NCI-H748 treated with DMSO at 0.1 percent for 48 hours (cell line): ENCODE data around the gene SWI5.

Source experiments
- DNase-seq: peaks from one replicate; lab custom pipeline; 2025; lab: John Stamatoyannopoulos, UW

Gene SWI5

GRCh38 chr9:128321343-128321742 lies 45.3 kb downstream of the SWI5 start:
- DNase-seq = no peak

GRCh38 chr9:128321879-128322403 lies 45.9 kb downstream of the SWI5 start:
- DNase-seq = no peak

- peak; percentile 95 for DNase-seq
Measured at GRCh38 chr9:128322404-128323211, 46.5 kb downstream of the SWI5 start, which contains the start of the genes COQ4 and TRUB2. Gene COQ4, plus strand, starts transcription at chr9:128322839. Its CDS starts 20 bp downstream, at chr9:128322859. Gene TRUB2, minus strand, starts transcription at chr9:128322447. Its CDS starts 39 bp downstream, at chr9:128322408.

- DNase-seq = peak; percentile 41
Measured at GRCh38 chr9:128323212-128323730, 47.2 kb downstream of the SWI5 start.

GRCh38 chr9:128323791-128324190 lies 47.7 kb downstream of the SWI5 start:
- DNase-seq = no peak

- DNase-seq = no peak
Measured at GRCh38 chr9:128324401-128324800, 48.3 kb downstream of the SWI5 start.

- DNase-seq = no peak
Measured at GRCh38 chr9:128325629-128326028, 49.6 kb downstream of the SWI5 start.

GRCh38 chr9:128333451-128333869 lies 57.4 kb downstream of the SWI5 start:
- no peak for DNase-seq

GRCh38 chr9:128335161-128335560 lies 59.1 kb downstream of the SWI5 start:
- no peak for DNase-seq

- DNase-seq = no peak
Measured at GRCh38 chr9:128335914-128336313, 59.8 kb downstream of the SWI5 start.

GRCh38 chr9:128337936-128338335 lies 61.9 kb downstream of the SWI5 start:
- DNase-seq = no peak
